IPS-15b (cell line): ENCODE results near the gene ADCY1.
"Not testable (repeated sequence)": the region's sequence is repeated elsewhere in the genome, so short reads cannot be mapped to it uniquely, and the experiment has no call there.

Experiments
- H3K27me3 ChIP-seq: one replicate; pipeline ENCODE4 v1.6.1; 2013; ENCODE audit warnings: low read length; ENCODE audit not compliant: control insufficient read depth, insufficient read depth
- H3K36me3 ChIP-seq: one replicate; pipeline ENCODE4 v1.6.1; 2013; ENCODE audit warnings: low read length; ENCODE audit not compliant: control insufficient read depth, insufficient read depth
- H3K4me1 ChIP-seq: one replicate; pipeline ENCODE4 v1.6.1; 2013; ENCODE audit warnings: mild to moderate bottlenecking, low read length; ENCODE audit not compliant: control insufficient read depth, insufficient read depth
- H3K4me3 ChIP-seq: one replicate; pipeline ENCODE4 v1.5.1; 2013; ENCODE audit warnings: low read depth, low read length
- H3K9ac ChIP-seq: one replicate; pipeline ENCODE4 v1.6.1; 2013; ENCODE audit warnings: low read depth, mild to moderate bottlenecking, low read length
- H3K9me3 ChIP-seq: one replicate; pipeline ENCODE4 v1.6.1; 2013; ENCODE audit warnings: mild to moderate bottlenecking, low read length; ENCODE audit not compliant: control insufficient read depth, insufficient read depth

ADCY1 gene

DNA sequence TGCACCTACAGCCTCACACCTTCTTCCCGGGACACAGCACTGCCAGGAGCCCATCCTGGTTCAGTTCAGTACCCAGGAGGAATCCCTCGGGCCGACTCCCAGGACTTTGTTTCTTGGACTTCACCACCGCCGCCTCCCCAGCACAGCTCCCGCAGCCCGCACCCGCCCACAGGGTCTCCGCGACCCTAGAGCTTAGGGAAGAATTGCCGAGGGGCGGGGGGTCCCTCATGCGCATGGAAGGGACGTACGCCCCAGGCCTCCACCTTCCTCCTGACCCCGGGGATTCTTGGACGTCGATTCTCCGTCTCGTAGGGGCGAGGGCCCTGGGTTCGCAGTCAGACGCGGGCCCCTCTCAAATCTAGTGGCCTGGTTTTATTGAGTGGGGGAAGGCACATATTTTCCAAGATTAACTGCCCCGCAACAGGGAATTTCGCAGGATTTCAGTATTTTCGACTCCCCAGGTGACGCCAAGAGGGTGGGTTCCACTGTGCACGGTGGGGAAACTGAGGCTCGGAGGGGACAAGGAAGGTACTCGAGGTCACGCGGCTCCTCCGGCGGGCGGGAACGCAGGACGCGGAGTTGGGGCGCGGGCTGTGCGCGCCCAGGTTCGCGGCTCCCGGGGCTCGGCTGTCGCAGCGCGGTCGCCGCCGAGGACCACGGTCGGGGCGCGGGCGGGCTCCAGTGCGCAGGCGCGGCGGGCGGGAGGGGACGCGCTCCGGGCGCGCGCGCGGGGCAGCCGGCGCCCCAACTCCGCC is at the start of gene ADCY1:
Gene ADCY1 (plus strand): TSS at position 708 of the 755 bp plus-strand sequence. CDS start 176 bp downstream, outside the sequence.
- H3K4me1 ChIP-seq = peaks cover 11% of the 10 kb centered on the region
- no peaks in the 10 kb centered on the region for H3K9me3 ChIP-seq
- H3K27me3 ChIP-seq = peaks cover 48% of the 10 kb centered on the region
- peak within 1 kb of the TSS; percentile 77 for H3K4me3 ChIP-seq
- H3K36me3 ChIP-seq = no peaks in the 10 kb centered on the region
- H3K9ac ChIP-seq = peak within 1 kb of the TSS; percentile 76

DNA sequence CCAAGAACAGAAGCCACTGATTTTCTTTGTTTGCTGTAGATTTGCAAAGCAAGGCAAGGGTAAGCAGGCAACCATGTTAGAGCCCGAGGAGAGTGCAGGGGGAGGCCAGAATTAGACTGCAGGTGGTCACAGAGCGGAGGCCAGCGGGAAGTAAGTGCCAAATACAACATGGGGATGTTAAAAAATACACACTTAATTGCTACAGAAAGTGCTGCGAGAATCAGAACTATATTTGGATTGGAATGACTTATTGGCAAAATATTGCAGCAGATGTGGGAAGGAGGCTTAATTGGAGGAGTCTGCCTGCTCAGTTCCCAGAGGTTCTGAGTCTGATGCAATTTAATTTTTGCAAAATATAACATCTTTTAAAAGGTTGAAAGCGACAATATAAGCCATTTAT is 49.7 kb upstream of the ADCY1 start:
- H3K36me3 ChIP-seq = no peaks in the 10 kb centered on the region
- no peaks in the 10 kb centered on the region for H3K9me3 ChIP-seq
- H3K4me3 ChIP-seq = no peak overlapping the region
- H3K9ac ChIP-seq = no peak overlapping the region
- H3K27me3 ChIP-seq = no peaks in the 10 kb centered on the region
- H3K4me1 ChIP-seq = no peaks in the 10 kb centered on the region

DNA sequence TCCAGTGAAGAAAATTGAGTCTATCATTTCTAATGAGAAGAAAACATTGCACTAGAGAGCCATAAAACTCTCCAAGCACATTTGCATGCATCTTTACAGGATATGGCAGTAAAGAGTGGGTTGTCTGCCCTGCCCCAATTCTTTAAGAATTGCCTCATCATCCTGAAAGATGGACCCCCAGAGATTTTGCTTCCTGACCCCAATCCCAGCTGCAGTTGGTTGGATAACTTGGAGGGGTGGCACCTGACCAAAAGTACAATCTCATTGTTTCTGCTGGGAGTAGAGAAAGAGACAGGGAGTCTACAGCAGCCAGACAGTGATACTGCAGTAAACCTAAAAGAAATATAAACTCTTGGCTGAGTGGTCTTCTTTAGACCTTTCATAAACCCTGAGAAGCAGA is 49.1 kb upstream of the ADCY1 start:
- Histone ChIP-seq H3K4me1 (no peaks in the 10 kb centered on the region), H3K36me3 (no peaks in the 10 kb centered on the region), H3K4me3 (no peak overlapping the region), H3K27me3 (no peaks in the 10 kb centered on the region), H3K9me3 (no peaks in the 10 kb centered on the region), H3K9ac (no peak overlapping the region)

DNA sequence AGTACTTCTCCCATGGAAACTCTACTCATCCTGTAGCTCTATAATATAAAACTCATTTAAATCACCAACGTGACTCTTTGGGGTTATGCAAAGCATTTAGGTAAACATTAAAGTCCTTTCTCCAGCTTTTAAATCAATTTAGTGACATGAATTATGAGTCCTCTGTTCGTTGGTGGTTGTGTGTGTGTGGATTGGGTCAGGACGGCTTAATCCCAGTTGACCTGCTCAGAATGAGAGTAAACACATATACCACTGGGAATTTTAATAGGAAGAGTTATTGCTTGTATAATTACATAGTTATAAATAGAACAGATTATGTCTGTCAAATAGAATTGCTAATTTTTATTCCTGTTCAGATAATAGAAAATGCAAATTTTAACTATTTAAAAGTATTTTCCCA is 30.7 kb upstream of the ADCY1 start:
- no peak overlapping the region for H3K4me3 ChIP-seq
- H3K36me3 ChIP-seq = no peaks in the 10 kb centered on the region
- no peaks in the 10 kb centered on the region for H3K9me3 ChIP-seq
- H3K9ac ChIP-seq = no peak overlapping the region
- H3K27me3 ChIP-seq = no peaks in the 10 kb centered on the region
- H3K4me1 ChIP-seq = no peaks in the 10 kb centered on the region

DNA sequence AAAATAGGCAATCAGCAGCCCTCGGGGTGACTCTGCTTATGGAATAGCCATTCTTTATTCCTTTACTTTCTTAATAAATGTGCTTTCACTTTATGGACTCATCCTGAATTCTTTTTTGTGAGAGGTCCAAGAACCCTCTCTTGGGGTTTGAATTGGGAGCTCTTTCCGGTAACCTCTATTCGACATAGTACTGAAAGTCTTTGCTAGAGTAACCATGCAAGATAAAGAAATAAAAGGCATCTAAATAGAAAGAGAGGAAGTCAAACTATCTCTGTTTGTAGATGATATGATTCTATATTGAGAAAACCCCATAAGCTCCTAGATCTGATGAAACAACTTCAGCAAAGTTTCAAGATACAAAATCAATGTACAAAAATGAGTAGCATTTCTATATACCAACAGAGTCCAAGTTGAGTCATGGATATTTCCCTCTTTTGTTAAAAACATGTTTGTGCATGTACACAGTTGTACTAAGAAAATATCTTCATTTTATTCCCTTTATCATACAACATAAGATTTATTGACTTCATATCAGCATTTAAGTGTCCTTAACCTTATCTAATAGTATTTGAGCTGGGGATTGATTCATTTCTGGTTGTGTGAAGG is 29.0 kb upstream of the ADCY1 start:
- H3K36me3 ChIP-seq, H3K9ac ChIP-seq, H3K4me3 ChIP-seq, H3K27me3 ChIP-seq, H3K4me1 ChIP-seq, H3K9me3 ChIP-seq: not testable (repeated sequence)

- not testable (repeated sequence) for H3K36me3 ChIP-seq, H3K9me3 ChIP-seq, H3K4me3 ChIP-seq, H3K4me1 ChIP-seq, H3K27me3 ChIP-seq, H3K9ac ChIP-seq
These were observed 25.3 kb upstream of the ADCY1 start for GRCh38 chr7:45548917-45549316.

GRCh38 chr7:45563401-45563800 is 10.8 kb upstream of the ADCY1 start:
- Histone ChIP-seq H3K4me1 (peaks cover 39% of the 10 kb centered on the region), H3K36me3 (no peaks in the 10 kb centered on the region), H3K9me3 (no peaks in the 10 kb centered on the region), H3K27me3 (no peaks in the 10 kb centered on the region), H3K4me3 (no peak overlapping the region), H3K9ac (no peak overlapping the region)

DNA sequence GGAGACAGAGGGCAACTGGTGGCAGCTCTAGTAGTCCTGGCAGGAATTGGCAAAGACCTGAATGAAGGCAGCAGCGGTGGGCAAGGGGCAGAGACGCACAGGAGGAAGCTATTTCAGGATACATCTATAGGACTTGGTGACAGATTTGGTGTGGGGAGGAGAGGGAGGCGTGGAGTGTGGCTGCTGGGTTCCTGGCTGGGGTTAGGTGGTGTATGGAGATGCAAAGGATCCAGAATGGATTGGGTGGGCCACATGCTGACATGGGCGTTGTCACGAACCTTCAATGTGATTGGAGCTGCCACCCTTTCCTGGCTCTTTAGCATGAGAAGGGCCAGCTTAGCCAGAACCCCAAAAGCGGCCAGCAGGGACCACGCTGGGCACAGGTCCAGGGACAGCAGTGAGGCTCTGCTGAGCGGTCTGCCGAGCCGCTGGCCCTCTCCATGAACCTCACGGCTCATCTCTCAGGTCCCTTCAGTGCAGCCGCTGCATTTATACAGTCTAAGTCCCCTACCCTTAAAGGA is 10.2 kb upstream of the ADCY1 start:
- Histone ChIP-seq H3K27me3 (no peaks in the 10 kb centered on the region), H3K9ac (no peak overlapping the region), H3K9me3 (no peaks in the 10 kb centered on the region), H3K4me3 (no peak overlapping the region), H3K4me1 (peaks cover 39% of the 10 kb centered on the region), H3K36me3 (no peaks in the 10 kb centered on the region)

- H3K4me3 ChIP-seq = no peak overlapping the region
- H3K27me3 ChIP-seq = no peaks in the 10 kb centered on the region
- H3K9ac ChIP-seq = no peak overlapping the region
- peaks cover 39% of the 10 kb centered on the region for H3K4me1 ChIP-seq
- H3K9me3 ChIP-seq = no peaks in the 10 kb centered on the region
- H3K36me3 ChIP-seq = no peaks in the 10 kb centered on the region
These were observed 9.7 kb upstream of the ADCY1 start for GRCh38 chr7:45564485-45564884.

- Histone ChIP-seq H3K4me3 (no peak overlapping the region), H3K36me3 (no peaks in the 10 kb centered on the region), H3K4me1 (peaks cover 35% of the 10 kb centered on the region), H3K9me3 (no peaks in the 10 kb centered on the region), H3K27me3 (no peaks in the 10 kb centered on the region), H3K9ac (no peak overlapping the region)
These were observed 9.2 kb upstream of the ADCY1 start for GRCh38 chr7:45564886-45565455.

GRCh38 chr7:45566386-45566785 is 7.8 kb upstream of the ADCY1 start:
- H3K36me3 ChIP-seq = no peaks in the 10 kb centered on the region
- no peak overlapping the region for H3K4me3 ChIP-seq
- peaks cover 4% of the 10 kb centered on the region for H3K27me3 ChIP-seq

GRCh38 chr7:45566961-45567360 is 7.2 kb upstream of the ADCY1 start:
- Histone ChIP-seq H3K4me3 (no peak overlapping the region), H3K9me3 (no peaks in the 10 kb centered on the region), H3K9ac (no peak overlapping the region), H3K36me3 (no peaks in the 10 kb centered on the region), H3K4me1 (peaks cover 24% of the 10 kb centered on the region), H3K27me3 (peaks cover 10% of the 10 kb centered on the region)

More at GRCh38 chr7:45566386-45566785, 7.8 kb upstream of the ADCY1 start:
- no peaks in the 10 kb centered on the region for H3K9me3 ChIP-seq
- H3K9ac ChIP-seq = no peak overlapping the region
- H3K4me1 ChIP-seq = peaks cover 28% of the 10 kb centered on the region
